ENCODE measurements around the gene STRC. TPM values are rescaled to one million over a fixed set of nuclear protein-coding genes. Genes with fewer than 3 reads are reported as not detected.
"Not testable (repeated sequence)": the region's sequence is repeated elsewhere in the genome, so short reads cannot be mapped to it uniquely, and the experiment has no call there.

STRC gene
- total RNA-seq, 1 donor from 2014 or later: under 0.01 TPM

- not testable (repeated sequence) for H3K9ac ChIP-seq (ENCODE audit: low read depth in 1 of 3, low read length in 3 of 3); H3K27ac ChIP-seq (ENCODE audit: low read depth, low read length); H3K9me3 ChIP-seq (ENCODE audit: control insufficient read depth in 3 of 3, low read length in 3 of 3); H3K27me3 ChIP-seq (ENCODE audit: control insufficient read depth in 3 of 3, insufficient read depth in 3 of 3, low read length in 3 of 3); H3K4me3 ChIP-seq (ENCODE audit: low read length in 3 of 3); H3K36me3 ChIP-seq (ENCODE audit: control insufficient read depth in 3 of 3, insufficient read depth in 3 of 3, low read length in 3 of 3); H3K4me1 ChIP-seq (ENCODE audit: control insufficient read depth in 3 of 3, insufficient read depth in 3 of 3, low read length in 3 of 3)
Observed at GRCh38 chr15:43563793-43564192, 54.8 kb downstream of the STRC start.

GRCh38 chr15:43562753-43563152, 55.8 kb downstream of the STRC start:
- H3K36me3 ChIP-seq (ENCODE audit: control insufficient read depth in 3 of 3, insufficient read depth in 3 of 3, low read length in 3 of 3); H3K27ac ChIP-seq (ENCODE audit: low read depth, low read length); H3K4me1 ChIP-seq (ENCODE audit: control insufficient read depth in 3 of 3, insufficient read depth in 3 of 3, low read length in 3 of 3); H3K4me3 ChIP-seq (ENCODE audit: low read length in 3 of 3); H3K9me3 ChIP-seq (ENCODE audit: control insufficient read depth in 3 of 3, low read length in 3 of 3); H3K9ac ChIP-seq (ENCODE audit: low read depth in 1 of 3, low read length in 3 of 3); H3K27me3 ChIP-seq (ENCODE audit: control insufficient read depth in 3 of 3, insufficient read depth in 3 of 3, low read length in 3 of 3): not testable (repeated sequence)

- Histone ChIP-seq H3K9me3 (ENCODE audit: control insufficient read depth in 3 of 3, low read length in 3 of 3) (no peaks in the 10 kb centered on the region), H3K4me3 (ENCODE audit: low read length in 3 of 3) (no peak overlapping the region), H3K36me3 (ENCODE audit: control insufficient read depth in 3 of 3, insufficient read depth in 3 of 3, low read length in 3 of 3) (peaks cover 2 to 8% (median 3%) of the 10 kb centered on the region in 3 donors), H3K4me1 (ENCODE audit: control insufficient read depth in 3 of 3, insufficient read depth in 3 of 3, low read length in 3 of 3) (no peaks in the 10 kb centered on the region), H3K27me3 (ENCODE audit: control insufficient read depth in 3 of 3, insufficient read depth in 3 of 3, low read length in 3 of 3) (no peaks in the 10 kb centered on the region), H3K9ac (ENCODE audit: low read depth in 1 of 3, low read length in 3 of 3) (no peak overlapping the region), H3K27ac (ENCODE audit: low read depth, low read length) (no peak overlapping the region)
Observed at GRCh38 chr15:43552986-43553385, 65.6 kb downstream of the STRC start.

GRCh38 chr15:43552256-43552655, 66.3 kb downstream of the STRC start:
- Histone ChIP-seq H3K9ac (ENCODE audit: low read depth in 1 of 3, low read length in 3 of 3) (no peak overlapping the region), H3K9me3 (ENCODE audit: control insufficient read depth in 3 of 3, low read length in 3 of 3) (no peaks in the 10 kb centered on the region), H3K4me3 (ENCODE audit: low read length in 3 of 3) (no peak overlapping the region), H3K27ac (ENCODE audit: low read depth, low read length) (no peak overlapping the region), H3K36me3 (ENCODE audit: control insufficient read depth in 3 of 3, insufficient read depth in 3 of 3, low read length in 3 of 3) (peaks cover 1 to 7% (median 2%) of the 10 kb centered on the region in 3 donors), H3K4me1 (ENCODE audit: control insufficient read depth in 3 of 3, insufficient read depth in 3 of 3, low read length in 3 of 3) (no peaks in the 10 kb centered on the region), H3K27me3 (ENCODE audit: control insufficient read depth in 3 of 3, insufficient read depth in 3 of 3, low read length in 3 of 3) (no peaks in the 10 kb centered on the region)

- H3K27me3 ChIP-seq (ENCODE audit: control insufficient read depth in 3 of 3, insufficient read depth in 3 of 3, low read length in 3 of 3): no peaks in the 10 kb centered on the region
- no peaks in the 10 kb centered on the region for H3K9me3 ChIP-seq (ENCODE audit: control insufficient read depth in 3 of 3, low read length in 3 of 3)
- H3K9ac ChIP-seq (ENCODE audit: low read depth in 1 of 3, low read length in 3 of 3): no peak overlapping the region
- no peaks in the 10 kb centered on the region for H3K4me1 ChIP-seq (ENCODE audit: control insufficient read depth in 3 of 3, insufficient read depth in 3 of 3, low read length in 3 of 3)
- peaks cover 0 to 4% (median 0%) of the 10 kb centered on the region in 3 donors for H3K36me3 ChIP-seq (ENCODE audit: control insufficient read depth in 3 of 3, insufficient read depth in 3 of 3, low read length in 3 of 3)
- no peak overlapping the region for H3K27ac ChIP-seq (ENCODE audit: low read depth, low read length)
- no peak overlapping the region for H3K4me3 ChIP-seq (ENCODE audit: low read length in 3 of 3)
Observed at GRCh38 chr15:43550527-43551363, 67.9 kb downstream of the STRC start.

Small RNAs within 50 kb of the gene (small RNA-seq; reads per million reads assigned to genes)
- gene PDIA3P2: not detected
- not detected for gene RNU6-554P
- not detected for gene RNU6-610P

Other genes with a start within 250 kb of the STRC start
- 28.7 TPM for gene ZSCAN29, start 247.8 kb downstream of the STRC start, total RNA-seq
- gene TUBGCP4, start 247.7 kb downstream of the STRC start, total RNA-seq: 11.5 TPM
- gene TP53BP1, start 125.6 kb downstream of the STRC start, total RNA-seq: 87.2 TPM
- gene MAP1A, start 101.2 kb downstream of the STRC start, total RNA-seq: 19.3 TPM
- gene PPIP5K1, start 28.6 kb downstream of the STRC start, total RNA-seq: 8.9 TPM
- under 0.01 TPM for gene CKMT1B, start 24.8 kb downstream of the STRC start, total RNA-seq
- 3.1 TPM for gene CATSPER2, start 30.0 kb upstream of the STRC start, total RNA-seq
- not detected for gene CKMT1A, start 75.1 kb upstream of the STRC start, total RNA-seq
- 47.5 TPM for gene PDIA3, start 127.6 kb upstream of the STRC start, total RNA-seq
- 4.2 TPM for gene ELL3, start 158.2 kb upstream of the STRC start, total RNA-seq
- 175 TPM for gene SERF2, start 173.5 kb upstream of the STRC start, total RNA-seq
- under 0.01 TPM for gene SERINC4, start 181.4 kb upstream of the STRC start, total RNA-seq
- 14.1 TPM for gene HYPK, start 181.8 kb upstream of the STRC start, total RNA-seq
- gene MFAP1, start 205.9 kb upstream of the STRC start, total RNA-seq: 21.9 TPM
- gene WDR76, start 208.2 kb upstream of the STRC start, total RNA-seq: 5.7 TPM

Data from skeletal muscle tissue (tissue), 5 donors.